GM12891 (cell line): ENCODE data around the gene MARVELD1.
"Not testable (repeated sequence)": the region's sequence is repeated elsewhere in the genome, so short reads cannot be mapped to it uniquely, and the experiment has no call there.

Experiments
- DNase-seq: peaks from one replicate; pipeline ENCODE4 v3.0.0; 2011; ENCODE audit warnings: low spot score; ENCODE audit not compliant: insufficient read length
- FAIRE-seq: peaks from 2 replicates; lab custom pipeline; 2011; peaks lifted over from hg19 to GRCh38; lab: Jason Lieb, UNC
- PAX5 ChIP-seq: IDR thresholded peaks from 2 replicates; pipeline ENCODE4 v1.6.1; 2011; ENCODE audit warnings: low read length, moderate library complexity, mild to moderate bottlenecking; ENCODE audit not compliant: insufficient read depth, severe bottlenecking
- POLR2A ChIP-seq: IDR thresholded peaks from 2 replicates; pipeline ENCODE4 v1.6.1; 2011; ENCODE audit warnings: low read depth, low read length, control low read depth
- POLR2AphosphoS5 ChIP-seq: IDR thresholded peaks from 2 replicates; pipeline ENCODE4 v1.6.1; 2011; ENCODE audit warnings: low read depth, low read length, control low read depth
- POU2F2 ChIP-seq: IDR thresholded peaks from 2 replicates; pipeline ENCODE4 v1.6.1; 2011; ENCODE audit warnings: low read depth, mild to moderate bottlenecking, control low read depth, low read length, moderate library complexity
- SPI1 ChIP-seq: IDR thresholded peaks from 2 replicates; pipeline ENCODE4 v1.6.1; 2011; ENCODE audit warnings: low read depth, low read length, control low read depth
- TAF1 ChIP-seq: IDR thresholded peaks from 2 replicates; pipeline ENCODE4 v1.6.1; 2011; ENCODE audit warnings: low read depth, low read length, control low read depth

Gene MARVELD1

DNA sequence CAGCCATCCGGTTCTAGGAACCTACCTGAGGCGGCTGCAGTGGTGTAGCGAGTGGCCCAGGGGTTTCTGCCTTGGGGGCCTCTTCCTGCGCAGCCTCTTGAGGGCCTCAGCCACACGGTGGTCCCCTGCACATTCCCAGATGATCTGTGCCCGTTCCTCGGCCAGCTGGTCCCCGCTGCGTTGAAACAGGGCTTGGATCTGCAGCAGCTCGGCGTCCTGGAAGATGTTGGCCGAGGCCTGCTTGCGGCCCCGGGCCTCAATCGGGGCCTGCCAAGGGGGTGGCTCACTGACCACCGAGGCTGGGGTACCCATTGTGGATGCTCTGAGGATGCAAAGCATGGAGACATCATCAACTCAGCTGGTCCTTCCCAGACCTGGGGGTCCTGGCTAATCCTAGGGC lies 33.9 kb upstream of the MARVELD1 start:
- DNase-seq (no peak), FAIRE-seq (no peak)
- no peak for TF ChIP-seq POU2F2
- TF ChIP-seq POLR2A, result no peak

DNA sequence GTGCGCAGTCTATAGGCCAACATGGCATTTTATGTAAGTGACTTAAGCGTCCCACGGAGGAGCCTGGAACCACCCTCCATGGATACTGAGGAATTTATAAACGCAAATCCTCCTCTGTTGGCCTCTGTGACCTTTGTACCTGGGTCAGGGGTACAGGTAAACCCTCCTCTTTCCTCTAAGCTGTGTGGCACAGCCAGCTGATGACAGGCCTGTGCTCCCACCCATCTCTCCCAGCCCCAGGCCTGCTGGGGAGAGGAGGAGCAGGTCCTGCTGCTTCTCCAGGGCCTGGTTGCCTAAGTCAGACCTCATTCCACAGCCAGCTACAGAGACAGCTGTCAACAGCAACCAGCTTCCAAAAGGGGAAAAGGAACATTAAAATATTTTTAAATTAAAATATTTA lies 31.5 kb upstream of the MARVELD1 start:
- TF ChIP-seq PAX5 (no peak), POLR2AphosphoS5 (no peak), POLR2A (no peak), SPI1 (no peak), TAF1 (no peak), POU2F2 (no peak)
- FAIRE-seq (no peak), DNase-seq (no peak)

DNA sequence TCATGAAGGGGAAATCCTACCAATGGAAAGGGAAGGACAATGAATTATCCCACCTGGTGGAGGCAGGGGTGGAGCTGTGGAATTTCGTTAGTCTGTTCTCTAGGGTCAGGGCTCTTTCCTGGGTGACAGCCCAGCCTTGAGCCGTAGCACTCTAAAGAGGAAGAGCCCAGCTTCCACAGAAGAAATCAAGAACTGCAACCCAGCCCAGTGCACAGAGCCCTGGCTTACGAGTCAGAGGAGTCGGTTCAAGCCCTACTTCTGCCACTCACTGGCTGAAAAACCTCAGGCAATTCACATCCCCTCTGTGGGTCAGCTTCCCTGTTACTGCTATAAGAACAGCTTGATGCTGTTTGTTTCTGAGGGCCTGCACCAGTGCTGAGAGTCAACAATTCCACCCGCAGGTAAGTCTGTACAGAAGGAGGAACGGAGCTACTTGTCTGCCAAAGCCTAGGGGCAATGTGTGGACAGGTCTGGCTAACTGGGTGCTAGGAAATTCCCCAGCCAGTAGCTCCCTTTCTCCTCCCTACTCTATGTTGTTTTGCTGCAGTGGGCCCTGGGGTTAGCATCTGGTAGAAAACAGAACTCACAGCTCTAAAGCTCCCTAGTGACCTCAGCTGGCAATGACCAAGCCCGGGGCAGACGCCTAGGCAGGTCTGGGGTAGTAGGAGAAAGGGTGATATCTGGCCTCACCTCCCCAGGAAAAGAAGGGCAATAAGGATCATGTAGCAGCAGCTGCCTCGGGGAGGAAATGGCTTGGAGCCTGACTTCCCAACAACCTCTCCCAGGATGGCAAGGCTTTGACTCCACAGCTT lies 29.8 kb upstream of the MARVELD1 start:
- FAIRE-seq (no peak), DNase-seq (no peak)
- TF ChIP-seq POLR2AphosphoS5, result no peak
- TF ChIP-seq TAF1, result no peak
- TF ChIP-seq PAX5, result no peak
- TF ChIP-seq POU2F2, result no peak
- TF ChIP-seq SPI1, result no peak
- TF ChIP-seq POLR2A, result no peak

DNA sequence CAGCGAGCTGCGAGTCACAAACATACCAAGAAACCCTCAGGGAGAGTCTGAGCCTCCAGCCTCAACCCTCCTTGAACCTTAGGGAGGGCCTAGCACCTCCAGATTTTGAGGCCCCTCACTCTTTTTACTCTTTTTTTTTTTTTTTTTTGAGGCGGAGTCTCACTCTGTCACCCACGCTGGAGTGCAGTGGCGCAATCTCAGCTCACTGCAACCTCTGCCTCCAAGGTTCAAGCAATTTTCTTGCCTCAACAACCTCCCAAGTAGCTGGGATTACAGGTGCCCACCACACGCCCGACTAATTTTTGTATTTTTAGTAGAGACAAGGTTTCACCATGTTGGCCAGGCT lies 29.2 kb upstream of the MARVELD1 start:
- not testable (repeated sequence) for DNase-seq, FAIRE-seq

DNA sequence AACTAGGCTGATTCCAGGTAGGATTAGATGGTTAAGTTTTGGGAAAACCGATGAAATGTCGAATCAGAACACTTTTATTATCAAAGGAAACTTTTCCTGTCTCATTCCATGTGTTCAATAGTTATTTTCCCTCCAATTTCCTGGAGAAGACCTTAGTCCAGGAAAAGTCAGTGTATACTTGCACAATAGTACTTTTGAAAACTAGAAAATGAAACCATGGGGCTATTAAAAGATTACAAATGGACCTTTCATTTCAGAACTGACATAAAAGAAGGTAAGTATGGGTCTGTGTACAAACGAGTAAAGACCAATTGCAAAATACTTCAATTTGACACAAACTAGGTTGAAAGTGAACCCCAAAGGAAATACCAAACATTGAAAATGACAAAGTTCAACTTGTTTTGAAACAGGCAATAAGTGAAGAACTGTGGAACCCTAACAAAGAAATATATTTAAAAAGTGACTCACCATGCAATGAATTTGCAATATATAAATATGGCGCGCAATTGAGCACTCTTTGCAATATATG lies 28.6 kb upstream of the MARVELD1 start:
- FAIRE-seq (no peak), DNase-seq (no peak)
- TF ChIP-seq POLR2AphosphoS5, result no peak
- no peak for TF ChIP-seq TAF1
- TF ChIP-seq POU2F2, result no peak
- no peak for TF ChIP-seq POLR2A
- TF ChIP-seq PAX5, result no peak
- TF ChIP-seq SPI1, result no peak

DNA sequence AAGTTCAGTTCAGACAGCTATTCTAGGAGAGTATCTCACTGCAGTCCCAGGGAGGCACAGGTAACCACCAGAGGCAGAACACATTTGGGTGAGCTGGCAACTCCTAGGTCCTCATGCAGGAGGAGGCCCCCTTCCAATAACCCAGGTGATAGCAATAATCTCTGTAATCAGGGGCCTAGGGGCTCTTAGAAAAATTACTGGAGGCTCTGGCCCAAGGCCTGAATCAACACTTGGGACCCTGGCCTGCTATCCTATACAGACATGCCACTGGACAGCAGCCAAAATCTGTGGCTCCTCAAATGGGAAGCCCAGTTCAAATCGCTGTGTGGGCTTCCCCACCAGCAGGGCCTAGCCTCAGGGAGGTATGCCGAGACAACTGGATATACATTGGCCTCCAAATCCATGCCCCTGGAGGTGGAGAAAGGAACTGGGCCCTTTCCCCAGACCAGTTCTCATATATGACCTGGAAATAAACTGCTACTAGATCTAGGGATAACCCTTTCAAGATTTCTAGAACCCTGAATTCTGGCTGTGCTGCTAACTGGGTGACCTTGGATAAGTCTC lies 28.1 kb upstream of the MARVELD1 start:
- FAIRE-seq (no peak), DNase-seq (no peak)

DNA sequence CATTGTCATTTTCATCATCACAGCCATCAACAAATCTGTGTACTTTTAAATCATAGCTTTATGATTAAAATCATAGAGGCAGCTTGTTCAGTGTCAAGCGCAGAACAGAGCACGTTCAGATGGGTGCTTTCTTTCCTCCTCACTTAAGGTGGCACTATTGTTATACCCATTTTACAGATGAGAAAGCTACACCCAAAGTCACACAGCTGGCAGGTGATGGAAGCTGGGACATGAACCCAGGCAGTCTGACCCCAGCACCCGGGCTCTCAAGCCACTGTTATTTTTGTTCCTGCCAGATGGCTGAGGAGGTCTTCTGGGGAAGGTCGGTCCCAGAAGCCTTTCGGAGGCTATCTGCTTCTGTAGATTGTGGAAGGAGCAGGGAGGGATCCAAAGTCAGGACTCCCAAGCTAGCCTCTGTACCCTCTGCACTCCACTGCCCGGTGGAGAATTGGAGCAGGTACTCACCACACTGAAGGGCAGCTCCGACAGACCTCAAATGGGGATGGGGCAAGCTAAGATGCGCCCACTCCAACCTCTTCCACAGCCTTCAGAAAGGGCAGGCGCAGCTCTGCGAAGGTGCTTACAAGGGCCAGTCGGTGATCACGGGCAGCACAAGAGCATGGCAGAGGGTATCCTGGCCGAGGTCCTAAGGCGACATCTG lies 27.1 kb upstream of the MARVELD1 start:
- TF ChIP-seq PAX5, result no peak
- FAIRE-seq (peak; percentile 56), DNase-seq (no peak)

More for the DNA sequence above, 28.1 kb upstream of the MARVELD1 start:
- TF ChIP-seq POLR2A (no peak), PAX5 (no peak), POLR2AphosphoS5 (no peak), TAF1 (no peak), SPI1 (no peak), POU2F2 (no peak)

DNA sequence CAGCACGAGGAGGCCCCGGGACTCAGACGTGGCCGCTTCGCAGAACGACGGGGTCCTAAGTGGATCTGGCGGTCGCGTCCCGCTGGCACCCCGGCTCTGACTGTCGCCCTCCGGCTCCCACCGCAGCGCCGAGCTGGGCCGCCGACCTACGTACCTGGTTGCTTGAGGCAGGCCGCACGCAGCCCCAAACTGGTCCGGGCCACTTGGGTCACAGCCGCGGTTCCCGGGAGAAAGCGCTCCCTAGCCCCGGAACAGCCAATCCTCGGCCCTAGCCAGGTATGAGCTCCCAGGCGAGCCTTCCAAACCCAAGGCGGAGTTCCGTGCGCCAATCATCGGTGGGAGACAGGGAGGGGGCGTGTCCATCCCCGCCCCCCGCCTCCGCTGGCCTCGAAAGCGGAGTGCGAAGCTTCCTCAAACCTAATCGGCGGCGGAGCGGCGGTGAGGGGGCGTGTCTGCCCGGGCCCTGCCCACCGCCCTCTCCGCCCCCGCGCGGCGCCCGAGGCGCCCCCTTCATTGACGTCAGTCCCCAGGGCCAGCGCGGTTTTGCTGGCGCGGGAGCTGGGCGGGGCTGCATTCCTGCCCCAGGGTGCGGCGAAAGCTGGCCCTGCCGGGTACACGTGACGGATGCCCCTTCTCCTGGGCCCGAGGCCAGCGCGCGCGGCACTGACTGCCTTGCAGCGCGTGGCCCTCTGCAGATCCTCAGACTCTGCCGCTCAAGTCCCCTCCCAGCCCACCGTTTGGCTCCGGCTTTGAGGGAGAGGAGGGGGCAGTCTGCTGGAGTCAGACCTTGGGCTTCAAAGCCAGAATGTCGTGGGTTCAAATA lies 26.4 kb upstream of the MARVELD1 start, which contains the start of gene AVPI1:
Gene AVPI1 (minus strand): TSS at position 280 of the 823 bp plus-strand sequence. CDS start 7,336 bp downstream, outside the sequence.
- FAIRE-seq, result peak; percentile 94
- TF ChIP-seq SPI1, result 0 out of 2 replicates have a peak, but pooled peaks have one; percentile 6
- 0 out of 2 replicates have a peak, but pooled peaks have one; percentile 37 for TF ChIP-seq POU2F2
- peak; percentile 37; the same call in 1 of the 2 replicates for TF ChIP-seq POLR2A
- no peak for TF ChIP-seq TAF1
- peak; percentile 88 for DNase-seq

DNA sequence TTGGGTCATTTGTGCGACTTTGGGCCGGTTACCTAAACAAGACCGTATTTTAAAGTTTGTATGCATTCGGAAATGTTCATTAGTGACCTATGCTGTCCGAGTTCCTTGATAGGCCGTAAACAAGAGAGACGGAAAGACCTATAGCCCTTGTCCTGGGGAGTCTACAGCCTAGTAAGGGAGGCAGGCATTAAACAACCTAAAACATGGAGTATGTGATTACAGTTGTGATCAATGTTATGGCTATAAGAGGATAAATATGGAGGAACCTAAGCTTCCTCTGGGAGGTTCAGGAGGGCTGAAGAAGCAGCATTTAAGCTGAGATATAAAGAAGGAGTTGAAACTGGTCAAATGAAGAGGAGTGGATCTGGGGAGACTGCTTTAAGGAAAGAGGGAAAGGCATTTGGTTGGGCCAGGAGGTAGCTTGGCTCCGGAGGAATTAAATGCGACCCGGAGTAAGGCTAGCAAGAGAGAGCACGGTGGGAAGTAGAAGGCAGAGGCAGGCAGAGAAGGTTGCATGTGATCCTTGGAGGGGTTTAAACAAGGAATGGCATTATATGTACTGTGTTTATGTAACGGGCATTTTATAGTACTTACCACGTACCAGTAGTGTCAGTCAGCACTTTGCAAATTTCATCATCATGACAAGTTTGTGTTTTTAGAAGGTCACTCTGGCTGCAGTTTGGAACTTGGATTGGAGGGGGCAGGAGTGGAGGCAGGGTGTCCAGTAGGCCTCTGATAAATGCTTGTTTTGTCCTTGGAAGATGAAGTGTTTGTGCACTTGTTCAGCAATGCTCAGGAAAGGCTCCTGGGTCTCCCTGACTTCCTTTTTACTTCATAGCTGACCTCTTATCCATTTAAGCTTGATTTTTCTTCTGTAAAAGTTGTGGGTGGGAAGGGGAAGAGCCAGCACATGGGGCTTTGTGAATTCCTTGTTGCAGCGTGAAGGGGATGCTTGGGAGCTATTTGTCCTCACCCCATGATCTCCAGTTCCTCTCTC lies 25.4 kb upstream of the MARVELD1 start:
- no peak for TF ChIP-seq PAX5
- no peak for TF ChIP-seq POLR2AphosphoS5
- no peak for TF ChIP-seq POLR2A
- TF ChIP-seq SPI1, result no peak
- no peak for TF ChIP-seq TAF1
- no peak for TF ChIP-seq POU2F2
- no peak for DNase-seq
- peak; percentile 59 for FAIRE-seq
